Activated effector memory CD4-positive, alpha-beta T cell treated with Interleukin-2 at 50 U/mL for 16 hours (primary cell): ENCODE data around the gene KPNA4.
"Not testable (repeated sequence)": the region's sequence is repeated elsewhere in the genome, so short reads cannot be mapped to it uniquely, and the experiment has no call there.

Experiments
- DNase-seq: peaks from one replicate; pipeline ENCODE4 v3.0.0-alpha.2; 2020

The KPNA4 gene

DNA sequence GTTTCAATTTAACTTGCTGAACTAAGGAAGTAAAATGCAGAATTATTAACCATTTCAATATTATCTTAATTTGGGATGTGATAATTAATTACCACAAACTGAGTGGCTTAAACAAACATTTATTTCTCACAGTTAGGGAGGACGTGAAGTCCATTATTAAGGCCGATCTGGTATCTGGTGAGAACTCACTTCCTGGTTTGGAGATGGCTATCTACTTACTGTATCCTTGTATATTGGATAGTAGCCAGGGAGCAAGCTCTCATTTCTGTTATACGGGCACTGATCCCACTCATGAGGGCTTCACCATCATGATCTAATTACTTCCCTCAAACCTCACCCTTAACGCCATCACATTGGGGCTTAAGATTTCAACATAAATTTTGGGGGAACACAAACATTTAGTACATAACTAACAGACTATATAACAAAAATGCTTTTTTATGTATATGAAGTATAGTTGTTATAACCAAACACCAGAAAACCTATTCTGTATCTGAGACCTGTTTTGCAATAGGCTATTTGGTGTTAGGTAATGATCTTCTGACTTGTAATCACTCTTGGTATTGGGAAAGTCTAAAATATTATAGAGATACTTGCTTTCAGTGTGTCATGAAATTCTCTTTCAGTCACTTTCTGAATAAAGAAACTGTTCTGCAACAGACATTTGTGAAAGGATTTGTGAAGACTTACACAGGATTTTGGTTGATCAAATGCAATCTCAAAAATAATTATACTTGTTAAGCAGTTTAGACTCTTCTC is 4.7 kb upstream of the KPNA4 start:
- no peak for DNase-seq

DNA sequence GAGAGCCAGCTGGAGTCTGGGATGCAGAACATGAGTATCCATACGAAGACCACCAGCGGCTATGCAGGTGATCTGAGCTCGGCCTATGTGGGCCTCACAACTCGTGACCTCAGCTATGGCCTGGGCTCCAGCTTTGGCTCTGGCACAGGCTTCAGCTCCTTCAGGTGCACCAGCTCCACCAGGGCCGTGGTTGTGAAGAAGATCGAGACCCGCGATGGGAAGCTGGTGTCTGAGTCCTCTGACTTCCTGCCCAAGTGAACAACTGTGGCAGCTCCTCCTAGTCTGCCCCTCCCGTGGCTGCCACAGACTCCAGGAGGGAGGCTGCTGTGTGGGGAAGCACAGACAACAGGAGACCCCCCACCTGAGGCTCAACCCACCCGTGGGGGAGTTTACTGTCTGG is 3.6 kb upstream of the KPNA4 start:
- DNase-seq, result no peak

DNA sequence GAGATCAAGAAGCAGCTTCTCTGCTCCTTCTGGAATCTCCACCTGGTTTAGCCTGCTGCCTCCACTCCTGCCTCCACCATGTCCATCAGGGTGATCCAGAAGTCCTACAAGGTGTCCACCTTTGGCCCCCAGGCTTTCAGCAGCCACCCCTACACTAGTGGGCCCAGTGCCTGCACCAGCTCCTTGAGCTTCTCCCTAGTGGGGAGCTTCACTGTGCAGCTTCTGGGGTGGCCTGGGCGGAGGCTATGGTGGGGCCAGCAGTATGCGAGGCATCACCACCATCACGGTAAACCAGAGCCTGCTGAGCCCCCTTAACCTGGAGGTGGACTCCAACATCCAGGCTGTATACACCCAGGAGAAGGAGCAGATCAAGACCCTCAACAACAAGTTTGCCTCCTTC is 2.4 kb upstream of the KPNA4 start:
- no peak for DNase-seq

DNA sequence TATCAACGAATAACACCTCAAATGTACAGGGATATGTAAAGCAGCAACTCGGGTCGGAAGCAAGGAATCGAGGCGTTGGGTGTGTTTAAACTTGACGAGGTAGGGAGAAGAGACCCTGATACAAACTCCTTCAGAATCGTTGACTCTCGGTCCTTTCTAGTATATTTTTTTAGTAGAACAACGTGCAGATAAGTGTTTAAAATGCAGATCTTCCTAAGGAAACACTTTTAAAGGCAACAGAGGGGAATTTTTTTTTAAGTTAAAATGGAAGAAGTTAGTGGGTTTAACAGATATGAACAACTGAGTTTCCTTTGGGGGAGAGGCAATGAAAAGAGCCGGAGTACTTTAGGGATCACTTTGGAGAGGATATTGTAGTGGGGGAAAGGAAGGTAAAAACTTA is 1.1 kb upstream of the KPNA4 start:
- no peak for DNase-seq

DNA sequence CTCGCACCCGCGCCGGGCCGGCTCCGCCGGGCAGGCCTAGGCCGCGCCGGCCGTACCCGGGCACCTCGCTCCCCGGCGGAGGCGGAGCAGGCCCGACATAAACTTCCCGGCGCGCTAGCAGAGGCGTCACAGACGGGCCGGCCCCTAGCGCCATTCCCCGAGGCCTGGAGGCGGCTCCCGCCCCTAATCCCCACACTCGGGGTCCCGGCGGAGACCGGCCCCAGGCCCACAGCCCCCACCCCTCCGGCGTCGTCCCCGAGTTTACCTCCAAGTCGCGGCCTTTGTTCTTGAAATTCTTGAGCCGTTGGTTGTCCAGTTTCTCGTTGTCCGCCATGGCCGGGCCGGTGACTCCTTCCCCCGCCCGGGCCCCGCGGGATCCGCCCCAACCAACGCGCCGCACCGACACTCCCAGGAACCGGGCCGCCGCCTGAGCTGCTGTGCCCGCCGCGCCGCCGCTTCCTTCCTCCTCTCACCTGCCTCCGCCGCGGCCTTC is 376 bp downstream of the KPNA4 start:
- DNase-seq, result no peak

DNA sequence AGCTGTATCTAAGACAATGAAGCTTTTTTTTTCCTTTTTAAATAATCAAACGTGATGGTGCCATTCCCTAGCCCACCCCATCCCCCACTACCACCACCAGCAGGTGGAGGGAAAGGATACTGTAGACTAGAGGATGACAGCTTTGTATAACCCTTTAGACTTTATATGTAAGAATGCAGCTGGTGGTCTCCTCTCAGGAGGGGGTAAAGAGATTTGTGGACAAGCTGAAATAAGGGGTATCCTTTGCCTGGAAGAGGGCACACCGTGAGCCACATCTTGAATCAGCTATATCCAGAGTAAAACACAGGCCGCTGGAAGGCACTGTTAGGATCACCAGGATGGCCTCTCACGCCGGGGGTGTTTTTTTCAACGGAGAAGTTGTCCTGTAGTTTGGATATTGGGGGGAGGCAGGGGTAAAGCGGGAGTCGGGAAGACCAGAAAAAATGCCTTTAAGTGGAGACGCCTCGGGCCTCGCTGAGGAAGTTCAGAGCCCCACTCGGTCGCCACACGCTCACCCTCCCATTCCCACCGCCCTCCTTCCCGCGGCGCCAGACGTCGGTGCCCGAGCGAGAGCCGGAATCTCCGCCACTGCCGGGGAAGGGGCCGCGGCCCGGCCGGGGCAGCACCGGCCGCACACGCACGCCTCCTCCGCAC is 986 bp downstream of the KPNA4 start:
- no peak for DNase-seq

DNA sequence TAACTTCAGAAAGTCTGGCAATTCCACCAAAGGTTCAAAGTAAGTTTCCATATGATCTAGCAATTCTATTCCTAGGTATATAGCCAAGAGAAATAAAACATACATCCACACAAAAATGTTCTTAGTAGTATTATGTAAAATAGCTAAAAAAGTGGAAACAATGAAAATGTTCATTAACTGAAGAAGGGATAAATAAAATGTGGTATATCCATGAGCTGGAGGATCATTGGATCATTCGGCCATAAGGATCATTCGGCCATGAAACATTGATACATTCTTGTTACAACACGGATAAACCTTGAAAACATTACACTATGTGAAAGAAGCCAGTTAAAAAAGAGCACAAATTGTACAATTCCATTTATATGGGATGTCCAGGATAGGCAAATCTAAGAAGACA is 2.4 kb downstream of the KPNA4 start:
- DNase-seq, result no peak

DNA sequence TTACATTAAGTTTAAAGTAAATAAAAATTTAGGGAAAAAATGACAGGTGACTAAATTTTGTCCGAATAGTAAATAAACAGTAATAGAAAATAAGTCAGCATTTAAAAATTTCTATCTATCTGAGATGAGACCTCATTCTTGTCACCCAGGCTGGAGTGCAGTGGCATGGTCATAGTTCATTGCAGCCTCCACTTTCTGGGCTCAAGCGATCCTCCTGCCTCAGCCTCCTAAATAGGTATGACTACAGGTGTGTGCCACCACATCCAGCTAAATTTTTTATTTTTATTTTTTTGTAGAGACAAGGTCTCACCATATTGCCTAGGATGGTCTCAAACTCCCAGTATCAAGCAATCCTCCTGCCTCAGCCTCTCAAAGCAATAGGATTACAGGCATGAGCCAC is 7.8 kb downstream of the KPNA4 start:
- no peak for DNase-seq

DNA sequence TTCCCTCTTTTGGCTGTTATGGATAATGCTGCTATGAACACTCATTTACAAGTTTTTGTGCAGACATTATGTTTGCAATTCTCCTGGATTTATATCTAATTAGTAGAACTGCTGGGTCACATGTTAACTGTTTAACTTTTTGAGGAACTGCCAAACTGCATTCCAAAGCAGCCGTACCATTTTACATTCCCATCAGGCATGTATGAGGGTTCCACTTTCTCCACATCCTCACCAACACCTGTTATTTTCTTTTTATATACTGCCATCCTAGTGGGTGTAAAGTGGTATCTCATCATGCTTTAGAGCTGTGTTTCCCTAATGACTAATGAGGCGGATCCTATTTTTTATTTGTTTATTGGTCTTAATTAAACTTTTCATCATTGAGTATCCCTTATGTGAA is 9.2 kb downstream of the KPNA4 start:
- DNase-seq, result no peak

DNA sequence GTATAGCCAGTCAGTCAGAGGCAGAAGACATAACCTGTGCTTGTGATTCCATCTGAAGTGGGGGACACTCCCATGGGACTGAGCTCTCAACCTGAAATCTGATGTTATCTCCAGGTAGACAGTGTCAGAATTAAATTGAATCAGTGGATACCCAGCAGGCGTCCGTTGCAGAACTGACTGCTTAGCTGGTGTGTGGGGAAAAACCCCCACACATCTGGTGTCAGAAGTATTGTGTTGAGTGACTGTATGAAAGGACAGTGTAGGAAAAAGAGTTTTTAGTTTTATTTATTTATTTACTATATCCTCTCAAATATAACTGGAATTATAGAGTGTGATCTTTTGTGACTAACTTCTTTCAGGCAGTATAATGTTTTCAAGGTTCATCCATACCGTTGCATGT is 10.4 kb downstream of the KPNA4 start:
- DNase-seq, result no peak

DNA sequence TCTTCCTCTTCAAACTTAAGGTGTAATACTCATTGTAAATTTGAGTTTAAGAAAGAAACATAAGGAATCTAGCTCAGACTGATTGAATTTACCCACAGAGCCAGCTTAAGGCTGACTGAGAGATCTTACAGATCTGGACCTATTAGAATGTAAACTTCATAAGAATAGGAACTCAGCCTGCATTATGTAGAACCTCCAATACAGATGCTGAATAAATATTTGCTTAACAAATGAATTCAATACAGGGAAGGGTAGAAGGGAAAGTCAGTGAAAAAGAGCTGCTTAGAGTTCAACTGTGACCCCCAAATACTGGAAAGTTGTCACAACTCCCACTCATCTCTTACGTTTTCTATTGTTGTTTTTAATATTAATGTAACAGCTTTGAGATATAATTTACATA is 11.5 kb downstream of the KPNA4 start:
- DNase-seq, result no peak

DNA sequence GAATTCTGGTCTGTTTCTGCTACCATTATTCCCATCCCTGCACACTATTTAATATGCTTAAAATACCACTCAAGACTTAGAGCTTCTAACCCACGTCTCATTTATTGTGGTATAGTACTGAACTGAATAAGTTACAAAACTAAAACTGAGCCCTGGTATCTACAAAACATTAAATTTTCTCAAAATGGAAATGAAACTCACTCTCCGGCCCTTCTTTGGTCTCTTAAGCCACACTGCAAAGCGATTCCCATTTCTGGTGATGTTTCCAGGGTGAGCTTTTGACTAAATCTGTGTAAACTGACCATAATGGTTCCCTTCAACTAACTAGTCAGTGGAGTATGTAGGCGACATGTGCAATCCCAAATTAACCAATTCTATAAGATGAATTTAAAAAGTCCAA is 18.6 kb downstream of the KPNA4 start:
- DNase-seq, result no peak

DNA sequence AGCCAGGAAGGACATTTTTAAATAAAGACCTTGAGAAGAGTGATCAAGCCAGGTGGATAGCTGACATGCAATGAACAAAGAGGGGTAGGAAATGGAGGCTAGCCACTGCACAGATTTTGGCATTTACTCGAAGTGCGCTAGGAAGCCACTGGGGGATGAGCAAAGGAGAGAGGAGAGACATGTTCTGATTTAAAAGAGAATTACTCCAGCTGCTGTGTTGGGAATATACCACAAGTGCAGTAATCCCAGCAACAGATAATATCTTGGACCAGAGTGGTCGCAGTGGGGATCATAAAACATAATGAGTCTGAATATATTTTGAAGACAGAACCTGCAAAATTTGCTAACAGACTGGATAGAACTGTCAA is 19.9 kb downstream of the KPNA4 start:
- DNase-seq, result no peak

DNA sequence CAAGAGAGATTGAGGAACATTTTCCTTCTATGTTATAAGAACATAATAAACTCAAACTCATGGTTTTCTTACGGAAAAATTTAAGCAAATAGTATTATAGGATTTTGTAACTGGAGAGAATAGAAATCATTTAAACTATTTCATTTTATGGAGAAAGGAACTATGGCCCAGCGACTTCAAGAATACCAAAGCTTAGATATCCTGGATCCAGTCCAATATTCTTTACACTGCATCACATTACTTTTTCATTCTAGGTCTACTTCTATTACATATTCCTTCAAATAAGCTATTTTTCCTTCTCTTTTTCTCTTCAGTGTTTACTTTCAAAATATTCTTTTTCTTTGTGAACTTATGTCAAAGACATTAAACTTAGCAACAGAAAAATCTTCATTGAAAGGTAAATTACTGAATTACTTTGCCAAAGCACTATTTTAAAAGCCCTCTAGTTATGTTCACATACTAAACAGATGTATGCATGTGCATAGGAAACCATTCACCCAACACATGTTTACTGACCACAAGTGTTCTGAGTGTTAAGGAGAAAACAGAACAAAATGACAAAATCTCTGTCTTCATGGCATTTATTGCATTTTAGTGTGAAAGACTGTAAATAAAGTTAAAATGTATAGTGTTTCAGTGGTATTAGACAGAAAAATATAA is 20.4 kb downstream of the KPNA4 start:
- no peak for DNase-seq

DNA sequence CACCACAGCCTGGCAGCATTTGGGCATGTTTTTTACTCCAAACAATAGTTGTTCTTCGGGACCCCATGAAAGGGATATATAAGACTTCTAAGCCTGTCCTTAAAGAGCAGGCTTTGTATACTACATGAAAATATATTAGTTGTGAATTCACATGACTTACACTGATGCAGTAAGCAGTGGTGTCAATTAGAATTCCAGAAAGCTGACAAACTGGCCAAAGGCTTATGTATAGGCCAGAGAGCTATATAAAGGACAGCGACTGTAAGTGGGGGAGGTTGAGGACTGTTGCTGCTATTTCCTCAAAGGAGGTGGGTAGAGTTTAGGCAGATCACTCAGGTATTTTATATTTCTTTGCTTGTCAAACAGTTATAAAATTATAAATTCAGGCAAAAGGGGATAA is 24.8 kb downstream of the KPNA4 start:
- DNase-seq, result no peak

DNA sequence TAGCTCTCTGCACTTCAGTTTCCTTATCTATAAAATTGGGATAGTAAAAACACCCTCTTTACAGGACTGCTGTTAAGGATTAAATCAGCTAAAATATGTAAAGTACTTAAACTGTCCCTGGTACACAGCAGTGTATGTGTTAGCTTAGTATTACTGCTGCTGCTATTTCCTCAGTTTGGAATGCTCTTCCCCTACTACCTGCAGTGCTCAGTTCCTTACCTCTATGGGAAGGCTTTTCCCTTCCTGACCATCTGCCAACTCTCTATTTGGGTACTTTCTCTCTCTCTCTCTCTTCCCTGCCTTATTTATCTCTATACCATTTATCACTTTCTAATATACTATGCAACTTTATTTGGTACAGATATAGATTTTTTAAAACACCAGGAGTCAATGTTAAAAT is 26.5 kb downstream of the KPNA4 start:
- no peak for DNase-seq

DNA sequence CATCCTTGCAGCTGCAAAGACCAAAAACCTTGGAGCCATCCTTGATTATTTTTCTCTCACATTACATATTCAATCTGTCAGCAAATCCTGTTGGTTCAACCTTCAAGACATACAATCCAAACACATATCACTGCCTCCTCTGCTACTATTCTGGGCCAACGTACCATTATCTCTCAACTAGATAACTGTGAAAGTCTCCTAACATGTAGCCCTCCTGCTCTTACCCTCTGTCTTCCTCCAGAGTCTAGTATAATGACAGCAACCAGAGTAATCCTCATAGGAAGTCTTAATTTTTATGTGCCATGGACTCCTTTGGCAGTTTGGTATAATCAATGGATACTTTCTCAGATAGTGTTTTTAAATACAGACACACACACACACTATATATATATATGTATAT is 27.6 kb downstream of the KPNA4 start:
- no peak for DNase-seq

DNA sequence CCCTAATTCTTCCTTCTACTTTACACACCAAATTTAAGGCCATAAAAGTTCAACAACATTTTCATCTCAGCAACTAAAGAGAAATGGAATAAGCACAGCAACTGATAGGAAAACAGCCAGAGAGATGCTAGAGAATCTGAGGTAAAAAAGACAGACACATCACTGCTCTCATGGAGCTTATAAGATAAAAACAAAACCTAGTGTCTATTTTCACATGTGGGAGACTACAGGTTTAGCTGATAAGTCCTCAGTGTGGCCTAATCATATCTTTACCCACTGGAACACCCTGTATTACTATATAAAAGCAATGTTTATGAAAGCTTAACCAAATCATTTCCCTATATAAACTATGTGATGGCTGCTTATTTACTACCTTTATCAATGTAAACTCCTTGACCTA is 33.0 kb downstream of the KPNA4 start:
- DNase-seq, result no peak

DNA sequence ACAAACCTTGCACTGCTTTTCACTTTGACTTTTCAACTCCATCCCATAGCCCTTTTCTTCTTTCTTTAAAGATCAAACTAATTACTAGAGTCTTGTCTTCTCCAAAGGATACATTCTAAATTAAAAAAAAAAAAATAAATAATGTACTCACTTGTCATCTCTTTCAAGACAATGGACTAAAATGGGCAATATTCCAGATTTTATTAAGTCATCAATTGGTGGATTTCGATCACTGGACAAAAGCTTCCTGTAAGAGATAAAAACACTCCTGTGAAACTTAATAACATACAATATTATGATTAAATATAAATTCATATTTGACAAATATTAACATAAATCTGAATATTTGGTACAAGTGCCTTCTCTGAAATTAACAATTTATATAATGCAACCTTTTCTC is 34.1 kb downstream of the KPNA4 start:
- no peak for DNase-seq

DNA sequence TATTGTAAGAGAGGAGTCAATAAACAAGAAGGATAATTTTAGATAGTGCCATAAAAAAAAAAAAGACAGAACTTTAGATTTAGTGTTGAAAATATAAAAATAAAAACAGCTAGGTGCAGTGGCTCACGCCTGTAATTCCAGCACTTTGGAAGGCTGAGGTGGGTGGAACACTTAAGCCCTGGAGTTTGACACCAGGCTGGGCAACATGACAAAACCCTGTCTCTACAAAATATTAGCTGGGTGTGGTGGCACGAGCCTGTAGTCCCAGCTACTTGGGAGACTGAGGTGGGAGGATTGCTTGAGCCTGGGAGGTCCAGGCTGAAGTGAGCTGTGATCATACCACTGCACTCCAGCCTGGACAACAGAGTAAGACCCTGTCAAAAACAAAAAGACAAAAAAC is 49.0 kb downstream of the KPNA4 start:
- not testable (repeated sequence) for DNase-seq

DNA sequence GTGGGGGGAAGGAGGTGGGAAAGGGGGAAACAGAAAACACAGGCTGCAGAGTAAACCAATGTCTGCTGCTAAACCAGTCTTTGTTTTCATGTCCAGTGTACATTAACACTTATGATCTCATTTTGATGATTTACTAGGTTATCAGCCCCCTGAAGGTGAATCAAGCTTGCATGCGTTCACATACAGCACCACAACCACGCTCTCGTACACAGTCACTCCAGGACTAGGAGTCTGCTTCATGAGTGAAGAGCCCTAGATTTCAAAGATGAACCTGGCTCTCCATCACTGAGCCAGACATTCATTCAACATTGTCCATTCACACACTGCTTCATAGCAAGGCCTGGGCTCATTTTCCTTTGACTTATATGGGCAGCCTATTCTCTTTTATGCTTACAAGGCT is 64.0 kb downstream of the KPNA4 start:
- DNase-seq, result no peak

DNA sequence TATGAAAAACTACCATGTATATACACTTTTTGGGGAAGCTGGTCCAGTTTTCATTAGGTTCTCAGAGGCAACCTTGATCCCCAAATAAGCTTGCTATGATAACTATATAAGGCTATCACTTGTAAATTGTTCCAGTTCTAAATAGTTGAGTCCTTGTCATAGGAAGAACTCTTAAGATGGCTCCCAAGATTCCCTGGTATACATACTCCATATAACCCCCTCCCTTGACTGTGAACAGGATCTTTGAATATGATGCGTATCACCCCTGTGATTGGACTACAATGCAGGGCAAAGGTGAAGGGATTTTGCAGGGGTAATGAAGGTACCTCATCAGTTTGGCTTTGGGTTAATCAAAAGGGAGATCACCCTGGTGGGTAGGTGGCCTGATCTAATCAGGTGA is 67.2 kb downstream of the KPNA4 start:
- DNase-seq, result no peak

DNA sequence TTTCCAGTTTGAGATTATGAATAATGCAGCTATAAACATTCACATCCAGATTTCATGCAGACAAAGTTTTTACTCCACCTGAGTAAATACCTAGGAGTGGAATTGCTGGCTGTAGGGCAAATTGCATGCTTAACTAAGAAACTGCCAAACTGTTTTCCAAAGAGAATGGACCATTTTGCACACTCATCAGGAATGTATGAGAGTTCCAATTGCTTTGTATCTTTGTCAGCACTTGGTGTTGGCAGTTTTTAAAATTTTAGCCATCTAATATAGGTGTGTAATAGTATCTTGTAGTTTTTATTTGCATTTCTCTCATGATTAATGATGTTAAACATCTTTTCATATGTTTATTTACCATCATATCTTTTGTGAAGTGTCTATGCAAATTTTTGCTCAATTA is 75.2 kb downstream of the KPNA4 start:
- no peak for DNase-seq

DNA sequence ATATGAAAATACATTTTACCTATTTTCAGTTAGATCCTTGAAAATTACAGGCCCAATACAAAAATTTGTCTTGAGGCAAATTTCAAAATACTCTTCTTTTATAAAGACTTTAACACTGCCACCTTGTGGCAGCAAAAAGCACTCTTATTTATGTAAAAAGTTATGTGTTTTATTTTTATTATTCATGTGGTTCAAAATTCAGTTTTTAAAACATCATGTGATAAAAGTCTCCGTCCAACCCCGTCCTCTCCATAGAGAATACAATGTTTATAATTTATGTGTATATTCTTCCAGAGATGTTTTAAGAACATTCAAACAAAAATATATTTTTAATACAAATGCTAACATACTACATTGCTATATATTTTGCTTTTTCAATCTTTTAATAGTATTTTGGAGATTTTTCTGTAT is 78.9 kb downstream of the KPNA4 start:
- no peak for DNase-seq
